Measurements from ENCODE around the gene DGKQ.
"Not testable (repeated sequence)": the region's sequence is repeated elsewhere in the genome, so short reads cannot be mapped to it uniquely, and the experiment has no call there.

DGKQ gene

GRCh38 chr4:976016-976415 is 2.6 kb upstream of the DGKQ start:
- FAIRE-seq: not testable (repeated sequence)

GRCh38 chr4:974668-975067 is 1.3 kb upstream of the DGKQ start:
- no peak for FAIRE-seq

- no peak for FAIRE-seq
Observed at GRCh38 chr4:972651-973424, 531 bp downstream of the DGKQ start.

- no peak for FAIRE-seq
Observed at GRCh38 chr4:971666-972500, 1.5 kb downstream of the DGKQ start.

- FAIRE-seq: no peak
Observed at GRCh38 chr4:970854-971520, 2.4 kb downstream of the DGKQ start.

- no peak for FAIRE-seq
Observed at GRCh38 chr4:970046-970745, 3.2 kb downstream of the DGKQ start.

GRCh38 chr4:968621-969394 is 4.6 kb downstream of the DGKQ start:
- no peak for FAIRE-seq

- no peak for FAIRE-seq
Observed at GRCh38 chr4:968221-968620, 5.1 kb downstream of the DGKQ start.

GRCh38 chr4:967113-968104 is 6.0 kb downstream of the DGKQ start:
- no peak for FAIRE-seq

- FAIRE-seq: no peak
Observed at GRCh38 chr4:966266-967112, 6.9 kb downstream of the DGKQ start.

- no peak for FAIRE-seq
Observed at GRCh38 chr4:965766-966134, 7.6 kb downstream of the DGKQ start.

GRCh38 chr4:965048-965765 is 8.2 kb downstream of the DGKQ start:
- FAIRE-seq: no peak

- no peak for FAIRE-seq
Observed at GRCh38 chr4:964346-965025, 8.9 kb downstream of the DGKQ start.

GRCh38 chr4:963276-964225 is 9.8 kb downstream of the DGKQ start:
- FAIRE-seq: no peak

- FAIRE-seq: no peak
Observed at GRCh38 chr4:962231-963208, 10.8 kb downstream of the DGKQ start.

All from colon (tissue), 2 donors.